ENCODE data around the gene AGMO.

DNA sequence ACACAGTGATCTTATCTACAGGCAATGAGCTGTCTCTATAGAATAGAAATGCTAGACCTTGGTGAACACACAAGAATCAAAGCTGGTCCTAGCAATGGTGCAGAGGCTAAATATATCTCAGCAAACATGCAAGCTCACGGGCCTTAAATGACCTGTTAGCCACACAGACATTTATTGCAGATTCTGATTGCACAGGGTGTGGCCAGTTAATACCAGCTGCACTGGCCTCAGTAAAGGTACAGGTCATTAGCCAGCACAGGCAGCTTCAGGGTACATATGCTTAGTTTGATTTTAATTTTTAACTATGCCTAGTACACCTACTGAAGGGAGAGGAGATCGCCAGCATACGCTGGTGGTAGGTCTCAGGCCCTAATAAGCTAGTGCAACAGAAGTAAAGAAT lies 393.9 kb downstream of the AGMO start:
- TF ChIP-seq, protein P1, sequence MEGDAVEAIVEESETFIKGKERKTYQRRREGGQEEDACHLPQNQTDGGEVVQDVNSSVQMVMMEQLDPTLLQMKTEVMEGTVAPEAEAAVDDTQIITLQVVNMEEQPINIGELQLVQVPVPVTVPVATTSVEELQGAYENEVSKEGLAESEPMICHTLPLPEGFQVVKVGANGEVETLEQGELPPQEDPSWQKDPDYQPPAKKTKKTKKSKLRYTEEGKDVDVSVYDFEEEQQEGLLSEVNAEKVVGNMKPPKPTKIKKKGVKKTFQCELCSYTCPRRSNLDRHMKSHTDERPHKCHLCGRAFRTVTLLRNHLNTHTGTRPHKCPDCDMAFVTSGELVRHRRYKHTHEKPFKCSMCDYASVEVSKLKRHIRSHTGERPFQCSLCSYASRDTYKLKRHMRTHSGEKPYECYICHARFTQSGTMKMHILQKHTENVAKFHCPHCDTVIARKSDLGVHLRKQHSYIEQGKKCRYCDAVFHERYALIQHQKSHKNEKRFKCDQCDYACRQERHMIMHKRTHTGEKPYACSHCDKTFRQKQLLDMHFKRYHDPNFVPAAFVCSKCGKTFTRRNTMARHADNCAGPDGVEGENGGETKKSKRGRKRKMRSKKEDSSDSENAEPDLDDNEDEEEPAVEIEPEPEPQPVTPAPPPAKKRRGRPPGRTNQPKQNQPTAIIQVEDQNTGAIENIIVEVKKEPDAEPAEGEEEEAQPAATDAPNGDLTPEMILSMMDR (conservative IDR thresholded peaks at IDR 0.05; ENCODE audit: low read depth, low read length) = no peak
- no peak for TF ChIP-seq EZH2 (IDR thresholded peaks at IDR 0.05; ENCODE audit: low read length, unreplicated experiment)

All from PC-3 (cell line).